GM12875 (cell line): ENCODE results near the gene CRISP2.

Experiments used
- H3K4me3 ChIP-seq: one replicate; pipeline ENCODE4 v1.5.1; 2011; ENCODE audit warnings: low read depth, low read length, control low read depth
- TF ChIP-seq, protein P1 (sequence below): IDR thresholded peaks from 2 replicates; pipeline ENCODE4 v1.5.1; 2011; ENCODE audit warnings: low read depth, mild to moderate bottlenecking, control low read depth, inconsistent platforms, low read length, moderate library complexity, borderline replicate concordance; ENCODE audit not compliant: insufficient read depth

Gene CRISP2

DNA sequence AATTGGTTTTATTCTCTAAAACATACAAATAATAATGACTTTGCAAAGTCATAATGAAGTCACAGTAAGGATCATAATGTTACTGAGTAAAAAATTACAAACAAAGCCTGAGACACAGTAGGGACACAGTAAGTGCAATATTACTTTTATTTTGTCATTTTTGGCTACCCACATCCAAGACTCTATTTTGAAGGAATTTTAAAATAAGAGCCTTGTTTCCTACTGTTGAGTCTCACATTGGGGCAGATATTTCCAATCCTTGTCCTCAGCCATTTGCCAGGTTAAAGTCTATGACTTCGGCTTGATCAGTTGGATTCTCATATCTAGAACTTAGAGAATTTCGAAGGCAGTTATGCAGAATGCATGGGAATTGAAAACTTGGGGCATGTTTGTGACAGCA is 65.9 kb downstream of the CRISP2 start:
- no peak overlapping the region for H3K4me3 ChIP-seq
- TF ChIP-seq, protein P1, sequence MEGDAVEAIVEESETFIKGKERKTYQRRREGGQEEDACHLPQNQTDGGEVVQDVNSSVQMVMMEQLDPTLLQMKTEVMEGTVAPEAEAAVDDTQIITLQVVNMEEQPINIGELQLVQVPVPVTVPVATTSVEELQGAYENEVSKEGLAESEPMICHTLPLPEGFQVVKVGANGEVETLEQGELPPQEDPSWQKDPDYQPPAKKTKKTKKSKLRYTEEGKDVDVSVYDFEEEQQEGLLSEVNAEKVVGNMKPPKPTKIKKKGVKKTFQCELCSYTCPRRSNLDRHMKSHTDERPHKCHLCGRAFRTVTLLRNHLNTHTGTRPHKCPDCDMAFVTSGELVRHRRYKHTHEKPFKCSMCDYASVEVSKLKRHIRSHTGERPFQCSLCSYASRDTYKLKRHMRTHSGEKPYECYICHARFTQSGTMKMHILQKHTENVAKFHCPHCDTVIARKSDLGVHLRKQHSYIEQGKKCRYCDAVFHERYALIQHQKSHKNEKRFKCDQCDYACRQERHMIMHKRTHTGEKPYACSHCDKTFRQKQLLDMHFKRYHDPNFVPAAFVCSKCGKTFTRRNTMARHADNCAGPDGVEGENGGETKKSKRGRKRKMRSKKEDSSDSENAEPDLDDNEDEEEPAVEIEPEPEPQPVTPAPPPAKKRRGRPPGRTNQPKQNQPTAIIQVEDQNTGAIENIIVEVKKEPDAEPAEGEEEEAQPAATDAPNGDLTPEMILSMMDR = no peak

DNA sequence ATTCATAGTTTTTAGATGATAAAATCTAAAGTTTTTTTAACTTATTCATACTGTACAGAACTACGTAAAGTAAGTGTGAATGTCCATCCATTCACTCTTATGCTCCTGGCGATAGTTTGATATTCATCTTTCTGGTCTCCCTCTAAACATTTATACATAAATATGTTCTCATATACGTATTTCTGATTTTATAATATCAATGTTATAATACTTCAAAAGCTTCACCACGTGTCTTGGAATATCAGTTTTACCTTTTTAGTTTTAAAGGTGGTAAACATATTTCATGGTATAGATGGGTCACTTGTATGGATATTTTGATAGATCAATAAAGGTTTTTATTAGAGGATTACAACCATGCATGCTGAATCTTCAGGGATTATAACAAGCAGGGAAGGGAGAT is 66.4 kb downstream of the CRISP2 start:
- H3K4me3 ChIP-seq = no peak overlapping the region
- TF ChIP-seq, protein P1 = no peak

DNA sequence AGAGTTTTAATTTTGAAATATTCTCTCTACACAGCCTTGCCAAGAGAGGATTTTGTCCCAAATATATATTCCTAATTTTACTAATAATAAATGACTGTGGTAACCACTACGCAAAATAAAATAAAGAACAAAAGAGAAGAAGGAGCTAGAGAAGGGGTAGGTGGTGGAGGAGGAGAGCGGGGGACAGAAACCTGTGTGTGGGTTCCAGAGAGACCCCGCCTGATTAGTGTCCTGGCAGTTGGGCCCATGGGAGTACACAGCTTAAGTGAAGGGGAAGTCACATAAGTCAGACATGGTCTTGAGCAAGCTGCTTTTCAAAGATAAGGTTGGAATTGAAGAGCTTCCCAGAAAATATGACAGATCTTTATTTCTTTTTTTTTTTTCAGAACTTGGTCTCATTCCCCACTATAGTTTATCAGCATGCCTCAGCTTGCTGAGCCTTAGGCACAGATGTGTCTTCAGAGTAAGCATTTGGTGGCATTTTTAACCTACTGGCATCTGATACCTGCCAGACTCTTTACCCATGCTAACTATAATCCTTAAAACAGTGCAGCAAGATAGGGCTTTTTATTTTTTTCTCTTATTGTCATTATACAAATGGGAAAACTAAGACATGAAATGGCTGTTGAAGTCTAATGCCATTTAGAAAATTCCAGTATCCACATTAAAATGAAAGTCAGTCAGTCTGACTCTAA is 67.1 kb downstream of the CRISP2 start:
- no peak overlapping the region for H3K4me3 ChIP-seq
- TF ChIP-seq, protein P1 = no peak

DNA sequence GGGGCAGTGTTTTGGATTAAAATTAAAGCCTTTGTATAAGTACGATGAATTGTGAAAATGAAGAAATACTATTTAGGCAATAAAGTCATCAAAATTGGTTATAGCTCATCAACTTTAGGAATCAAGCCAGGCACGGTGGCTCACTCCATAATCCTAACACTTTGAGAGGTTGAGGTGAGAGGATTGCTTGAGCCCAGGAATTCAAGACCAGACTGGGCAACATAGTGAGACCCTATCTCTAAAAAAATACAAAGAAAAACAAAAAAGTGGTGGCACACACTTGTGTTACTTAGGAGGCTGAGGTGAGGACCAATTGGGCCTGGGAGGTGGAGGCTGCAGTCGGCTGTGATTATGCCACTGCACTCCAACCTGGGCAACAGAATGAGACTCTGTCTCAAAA is 68.2 kb downstream of the CRISP2 start:
- no peak overlapping the region for H3K4me3 ChIP-seq
- TF ChIP-seq, protein P1 = no peak
